ENCODE results near the gene DDA1. TPM values are rescaled to one million over a fixed set of nuclear protein-coding genes. Genes with fewer than 3 reads are reported as not detected.
"Not testable (repeated sequence)": the region's sequence is repeated elsewhere in the genome, so short reads cannot be mapped to it uniquely, and the experiment has no call there.

The DDA1 gene
- total and polyA plus RNA-seq, 9 donors: 18.6 to 42.2 (median 36.4) TPM

DNA sequence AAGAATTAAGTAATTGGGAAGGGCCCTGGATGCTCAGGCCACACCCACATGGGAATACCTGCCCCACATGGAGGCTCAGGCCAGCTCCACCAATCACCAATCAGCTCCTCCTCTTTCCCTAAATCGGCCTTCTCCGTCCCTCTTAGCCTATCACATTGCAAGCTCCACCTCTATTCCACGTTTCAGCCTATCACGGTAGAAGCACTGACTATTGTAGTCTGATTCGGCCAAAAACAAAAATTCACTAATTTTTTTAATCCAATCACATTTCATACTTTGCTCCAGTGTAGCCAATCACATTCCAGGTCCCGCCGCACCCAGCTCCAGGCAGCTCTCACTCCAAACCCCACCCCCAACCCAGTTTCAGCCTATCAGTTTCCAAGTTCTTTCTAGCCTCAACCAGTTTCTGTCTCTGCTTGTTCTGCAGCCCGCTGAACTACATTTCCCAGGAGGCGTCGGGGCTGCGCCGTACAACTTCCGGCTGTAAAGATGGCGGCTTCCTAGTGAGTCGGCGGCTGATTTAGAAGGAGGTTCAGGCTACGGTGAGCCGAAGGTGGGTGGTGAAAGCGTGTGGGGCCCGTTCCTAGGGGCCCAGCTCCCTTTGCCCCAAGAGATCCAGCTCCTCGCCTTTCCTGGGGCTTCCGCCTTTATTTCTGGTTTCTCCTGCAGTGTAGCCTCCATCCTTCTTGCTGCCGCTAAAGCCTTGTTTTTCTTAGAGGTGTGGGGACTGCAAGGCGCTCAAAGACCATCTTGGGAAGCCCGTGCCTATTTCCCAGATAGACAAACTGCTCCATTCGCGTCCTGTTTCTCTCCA lies 42.2 kb upstream of the DDA1 start, which contains the start of gene BABAM1:
BABAM1 (plus strand) TSS at position 469 of the 814 bp plus-strand sequence. CDS start 1,364 bp downstream, outside the sequence.
- WGBS (ENCODE audit: insufficient coverage): under 1% methylated on average over 21 of the region's 27 CpGs
- Histone ChIP-seq H3K27ac (ENCODE audit: low read length) (peak within 1 kb of the TSS; percentile 89), H3K9me3 (replicated peaks; ENCODE audit: control insufficient read depth, low read depth, low read length) (no peaks in the 10 kb centered on the region), H3K4me3 (ENCODE audit: low read length) (peak within 1 kb of the TSS; percentile 83), H3K4me1 (ENCODE audit: control insufficient read depth, insufficient read depth, low read length) (peaks cover 15% of the 10 kb centered on the region), H3K27me3 (ENCODE audit: control insufficient read depth, insufficient read depth, low read length) (no peaks in the 10 kb centered on the region), H3K36me3 (ENCODE audit: control insufficient read depth, insufficient read depth, low read length) (peaks cover 27% of the 10 kb centered on the region)
- DNase-seq: peak; percentile 99

- Histone ChIP-seq H3K27me3 (ENCODE audit: control insufficient read depth, insufficient read depth, low read length) (no peaks in the 10 kb centered on the region), H3K27ac (ENCODE audit: low read length) (no peak overlapping the region), H3K36me3 (ENCODE audit: control insufficient read depth, insufficient read depth, low read length) (peaks cover 36% of the 10 kb centered on the region), H3K4me1 (ENCODE audit: control insufficient read depth, insufficient read depth, low read length) (peaks cover 15% of the 10 kb centered on the region), H3K9me3 (replicated peaks; ENCODE audit: control insufficient read depth, low read depth, low read length) (no peaks in the 10 kb centered on the region), H3K4me3 (ENCODE audit: low read length) (no peak overlapping the region)
- WGBS (ENCODE audit: insufficient coverage): 96% methylated on average over 11 of the region's 13 CpGs
- DNase-seq: no peak
Observed at GRCh38 chr19:17268754-17269153, 40.6 kb upstream of the DDA1 start.

DNA sequence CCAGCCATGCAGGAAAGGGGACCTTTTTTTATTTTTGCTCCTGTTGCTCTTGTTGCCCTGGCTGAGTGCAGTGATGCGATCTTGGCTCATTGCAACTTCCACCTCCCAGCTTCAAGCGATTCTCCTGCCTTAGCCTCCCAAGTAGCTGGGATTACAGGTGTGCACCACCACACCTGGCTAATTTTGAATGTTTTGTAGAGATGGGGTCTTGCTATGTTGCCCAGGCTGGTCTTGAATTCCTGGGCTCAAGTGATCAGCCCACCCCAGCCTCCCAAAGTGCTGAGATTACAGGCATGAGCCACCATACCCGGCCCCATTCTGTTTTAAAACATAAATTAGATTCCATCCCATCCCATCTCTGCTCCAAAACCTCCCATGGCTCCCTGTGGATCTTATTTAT lies 34.5 kb upstream of the DDA1 start:
- no CpG with 5 or more reads among the region's 3 CpGs for WGBS (ENCODE audit: insufficient coverage)

DNA sequence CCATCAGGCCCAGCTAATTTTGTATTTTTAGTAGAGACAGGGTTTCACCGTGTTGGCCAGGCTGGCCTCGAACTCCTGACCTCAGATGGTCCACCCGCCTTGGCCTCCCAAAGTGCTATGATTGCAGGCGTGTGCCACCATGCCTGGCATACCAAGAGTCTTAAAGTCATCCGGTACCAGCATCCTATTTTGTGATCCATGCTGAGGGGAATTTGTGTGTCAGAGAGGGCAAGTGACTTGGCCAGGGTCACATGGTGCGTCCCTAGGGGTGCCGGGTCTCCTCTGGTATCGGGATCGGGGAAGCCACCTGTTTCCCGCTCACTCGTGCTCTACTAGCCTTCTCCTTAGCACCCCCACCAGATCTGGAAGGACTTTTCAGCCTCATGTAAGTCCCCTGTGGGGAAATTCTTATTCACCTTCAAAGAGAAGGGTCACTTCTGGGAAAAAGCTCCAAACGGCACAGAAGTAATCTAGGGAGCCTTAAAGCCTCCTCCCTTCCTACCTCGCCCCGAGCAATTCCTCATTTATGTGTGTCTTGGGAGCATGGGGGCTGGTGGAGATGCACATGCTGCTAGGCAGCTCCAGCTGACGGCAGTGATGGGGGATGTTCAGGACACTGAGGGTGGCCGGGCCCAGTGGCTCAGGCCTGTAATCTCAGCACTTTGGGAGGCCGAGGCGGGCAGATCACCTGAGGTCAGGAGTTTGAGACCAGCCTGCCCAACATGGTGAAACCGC lies 33.8 kb upstream of the DDA1 start:
- Histone ChIP-seq H3K36me3 (ENCODE audit: control insufficient read depth, insufficient read depth, low read length) (peaks cover 69% of the 10 kb centered on the region), H3K9me3 (replicated peaks; ENCODE audit: control insufficient read depth, low read depth, low read length) (no peaks in the 10 kb centered on the region), H3K4me3 (ENCODE audit: low read length) (no peak overlapping the region), H3K27me3 (ENCODE audit: control insufficient read depth, insufficient read depth, low read length) (no peaks in the 10 kb centered on the region), H3K27ac (ENCODE audit: low read length) (no peak overlapping the region), H3K4me1 (ENCODE audit: control insufficient read depth, insufficient read depth, low read length) (no peaks in the 10 kb centered on the region)
- no peak for DNase-seq
- 89% methylated on average over 7 of the region's 19 CpGs for WGBS (ENCODE audit: insufficient coverage)

More for the DNA sequence above, 34.5 kb upstream of the DDA1 start:
- H3K4me3 ChIP-seq (ENCODE audit: low read length); DNase-seq; H3K27ac ChIP-seq (ENCODE audit: low read length); H3K9me3 ChIP-seq (replicated peaks; ENCODE audit: control insufficient read depth, low read depth, low read length); H3K27me3 ChIP-seq (ENCODE audit: control insufficient read depth, insufficient read depth, low read length); H3K4me1 ChIP-seq (ENCODE audit: control insufficient read depth, insufficient read depth, low read length): not testable (repeated sequence)
- H3K36me3 ChIP-seq (ENCODE audit: control insufficient read depth, insufficient read depth, low read length): peaks cover 73% of the 10 kb centered on the region

- peaks cover 15% of the 10 kb centered on the region for H3K27me3 ChIP-seq (ENCODE audit: control insufficient read depth, insufficient read depth, low read length)
- no peak for DNase-seq
- H3K9me3 ChIP-seq (replicated peaks; ENCODE audit: control insufficient read depth, low read depth, low read length): no peaks in the 10 kb centered on the region
- no peak overlapping the region for H3K27ac ChIP-seq (ENCODE audit: low read length)
- H3K4me3 ChIP-seq (ENCODE audit: low read length): no peak overlapping the region
- 100% methylated on average over 1 of the region's 3 CpGs for WGBS (ENCODE audit: insufficient coverage)
- H3K4me1 ChIP-seq (ENCODE audit: control insufficient read depth, insufficient read depth, low read length): peaks cover 13% of the 10 kb centered on the region
- peaks cover 40% of the 10 kb centered on the region for H3K36me3 ChIP-seq (ENCODE audit: control insufficient read depth, insufficient read depth, low read length)
Observed at GRCh38 chr19:17279436-17279835, 29.9 kb upstream of the DDA1 start.

DNA sequence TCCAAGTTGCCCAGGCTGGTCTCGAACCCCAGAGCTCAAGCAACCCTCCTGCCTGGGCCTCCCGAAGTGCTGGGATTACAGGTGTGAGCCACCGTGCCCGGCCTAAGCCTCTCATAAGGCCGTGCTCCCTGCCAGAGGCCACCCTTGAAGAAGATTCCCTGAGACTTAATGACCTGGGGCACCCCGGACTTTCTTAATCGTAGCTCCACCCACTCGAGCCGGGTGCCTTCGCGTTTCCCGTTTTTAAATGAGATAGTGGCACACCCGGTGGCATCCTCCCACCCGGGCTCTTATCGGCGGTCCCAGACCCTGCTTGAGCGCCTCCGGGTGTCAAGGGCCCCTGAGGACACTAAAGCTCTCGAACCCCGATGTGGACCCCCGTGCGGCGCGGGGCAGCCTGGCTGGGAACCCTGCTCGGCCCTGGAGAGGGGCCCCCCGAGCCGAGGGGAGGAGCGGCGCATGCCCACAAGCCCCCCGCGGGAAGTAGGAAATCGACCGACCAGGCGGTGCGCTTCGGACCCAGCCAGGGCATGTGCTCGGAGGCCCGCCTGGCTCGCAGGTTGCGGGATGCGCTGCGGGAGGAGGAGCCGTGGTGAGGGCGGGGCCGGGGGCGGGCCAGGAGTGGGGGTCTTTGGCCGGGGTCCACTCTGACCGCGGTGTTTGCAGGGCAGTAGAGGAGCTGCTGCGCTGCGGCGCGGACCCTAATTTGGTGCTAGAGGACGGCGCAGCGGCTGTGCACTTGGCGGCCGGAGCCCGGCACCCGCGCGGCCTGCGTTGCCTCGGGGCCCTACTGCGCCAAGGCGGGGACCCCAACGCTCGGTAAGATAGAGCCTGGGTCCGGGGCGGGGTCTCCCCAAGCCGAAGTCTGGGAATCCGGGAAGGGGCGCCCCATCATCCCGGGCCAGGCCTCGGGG lies 27.7 kb upstream of the DDA1 start, which contains the start of gene ANKLE1:
ANKLE1 (plus strand) TSS at position 511 of the 914 bp plus-strand sequence; CDS start at position 531, 20 bp downstream.
- 6% methylated on average over 74 of the region's 75 CpGs for WGBS (ENCODE audit: insufficient coverage)
- Histone ChIP-seq H3K27me3 (ENCODE audit: control insufficient read depth, insufficient read depth, low read length) (peaks cover 15% of the 10 kb centered on the region), H3K4me3 (ENCODE audit: low read length) (peak within 1 kb of the TSS; percentile 34), H3K4me1 (ENCODE audit: control insufficient read depth, insufficient read depth, low read length) (peaks cover 13% of the 10 kb centered on the region), H3K9me3 (replicated peaks; ENCODE audit: control insufficient read depth, low read depth, low read length) (no peaks in the 10 kb centered on the region), H3K27ac (ENCODE audit: low read length) (no peak within 1 kb of the TSS), H3K36me3 (ENCODE audit: control insufficient read depth, insufficient read depth, low read length) (peaks cover 19% of the 10 kb centered on the region)
- peak; percentile 40 for DNase-seq

- Histone ChIP-seq H3K4me1 (ENCODE audit: control insufficient read depth, insufficient read depth, low read length) (peaks cover 13% of the 10 kb centered on the region), H3K4me3 (ENCODE audit: low read length) (peak overlapping the region; percentile 25), H3K36me3 (ENCODE audit: control insufficient read depth, insufficient read depth, low read length) (peaks cover 12% of the 10 kb centered on the region), H3K27me3 (ENCODE audit: control insufficient read depth, insufficient read depth, low read length) (peaks cover 15% of the 10 kb centered on the region), H3K27ac (ENCODE audit: low read length) (no peak overlapping the region), H3K9me3 (replicated peaks; ENCODE audit: control insufficient read depth, low read depth, low read length) (no peaks in the 10 kb centered on the region)
- peak; percentile 79 for DNase-seq
- 4% methylated on average over 45 of the region's 45 CpGs for WGBS (ENCODE audit: insufficient coverage)
Observed at GRCh38 chr19:17282488-17283125, 26.8 kb upstream of the DDA1 start.

DNA sequence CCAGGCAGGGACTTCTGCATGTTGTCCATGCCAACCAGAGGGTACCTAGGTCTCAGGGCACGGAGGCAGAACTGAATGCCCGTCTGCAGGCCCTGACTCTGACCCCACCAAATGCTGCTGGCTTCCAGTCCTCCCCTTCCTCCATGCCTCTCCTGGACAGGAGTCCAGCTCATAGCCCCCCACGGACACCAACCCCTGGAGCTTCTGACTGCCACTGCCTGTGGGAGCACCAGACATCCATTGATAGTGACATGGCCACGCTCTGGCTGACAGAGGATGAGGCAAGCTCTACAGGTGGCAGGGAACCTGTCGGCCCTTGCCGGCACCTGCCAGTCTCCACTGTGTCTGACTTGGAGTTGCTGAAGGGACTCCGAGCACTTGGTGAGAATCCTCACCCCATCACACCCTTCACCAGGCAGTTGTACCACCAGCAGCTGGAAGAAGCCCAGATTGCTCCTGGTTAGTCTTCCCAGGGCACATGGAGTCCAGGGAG lies 25.8 kb upstream of the DDA1 start:
- WGBS (ENCODE audit: insufficient coverage): 95% methylated on average over 7 of the region's 7 CpGs
- no peaks in the 10 kb centered on the region for H3K9me3 ChIP-seq (replicated peaks; ENCODE audit: control insufficient read depth, low read depth, low read length)
- peaks cover 15% of the 10 kb centered on the region for H3K27me3 ChIP-seq (ENCODE audit: control insufficient read depth, insufficient read depth, low read length)
- H3K36me3 ChIP-seq (ENCODE audit: control insufficient read depth, insufficient read depth, low read length): peaks cover 8% of the 10 kb centered on the region
- DNase-seq: no peak
- peaks cover 13% of the 10 kb centered on the region for H3K4me1 ChIP-seq (ENCODE audit: control insufficient read depth, insufficient read depth, low read length)
- no peak overlapping the region for H3K4me3 ChIP-seq (ENCODE audit: low read length)
- no peak overlapping the region for H3K27ac ChIP-seq (ENCODE audit: low read length)

DNA sequence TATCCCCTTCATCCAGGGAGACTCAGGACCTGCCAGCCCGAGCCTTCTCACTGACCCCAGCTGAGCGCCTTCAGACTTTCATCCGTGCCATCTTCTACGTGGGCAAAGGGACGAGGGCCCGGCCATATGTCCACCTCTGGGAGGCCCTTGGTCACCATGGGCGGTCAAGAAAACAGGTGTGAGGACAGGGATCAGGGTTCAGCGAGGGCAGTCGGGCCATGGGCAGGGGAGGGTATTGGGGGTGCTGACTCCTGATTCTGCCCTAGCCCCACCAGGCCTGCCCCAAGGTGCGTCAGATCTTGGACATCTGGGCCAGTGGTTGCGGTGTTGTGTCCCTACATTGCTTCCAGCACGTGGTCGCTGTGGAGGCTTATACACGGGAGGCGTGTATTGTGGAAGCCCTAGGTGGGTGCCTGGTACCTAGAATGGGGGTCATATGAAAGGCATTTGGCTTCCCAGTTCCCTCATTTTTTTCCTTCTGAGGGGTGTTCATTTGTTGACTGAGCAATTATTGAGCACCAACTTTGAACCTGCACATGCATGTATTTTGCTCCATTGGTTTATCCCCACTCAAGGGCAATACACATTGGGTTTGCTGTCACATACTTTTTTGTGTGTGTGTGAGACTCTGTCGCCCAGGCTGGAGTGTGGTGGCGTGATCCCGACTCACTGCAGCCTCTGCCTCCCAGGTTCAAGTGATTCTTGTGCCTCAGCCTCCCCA lies 23.8 kb upstream of the DDA1 start:
- no peak for DNase-seq
- peaks cover 15% of the 10 kb centered on the region for H3K27me3 ChIP-seq (ENCODE audit: control insufficient read depth, insufficient read depth, low read length)
- whole genome bisulfite sequencing (ENCODE audit: insufficient coverage): 96% methylated on average over 12 of the region's 18 CpGs

More for the DNA sequence above, 23.8 kb upstream of the DDA1 start:
- H3K36me3 ChIP-seq (ENCODE audit: control insufficient read depth, insufficient read depth, low read length): no peaks in the 10 kb centered on the region
- H3K4me1 ChIP-seq (ENCODE audit: control insufficient read depth, insufficient read depth, low read length): peaks cover 17% of the 10 kb centered on the region
- no peak overlapping the region for H3K27ac ChIP-seq (ENCODE audit: low read length)
- H3K4me3 ChIP-seq (ENCODE audit: low read length): no peak overlapping the region
- H3K9me3 ChIP-seq (replicated peaks; ENCODE audit: control insufficient read depth, low read depth, low read length): no peaks in the 10 kb centered on the region

Data from muscle of leg (tissue), 11 donors.